NCI-H2029 treated with DMSO at 0.1 percent for 48 hours (cell line): ENCODE results near the gene CPA5.

Source experiments
- DNase-seq: peaks from one replicate; lab custom pipeline; 2025; lab: John Stamatoyannopoulos, UW

Gene CPA5

GRCh38 chr7:130397051-130397757 lies 52.6 kb downstream of the CPA5 start:
- no peak for DNase-seq

- no peak for DNase-seq
Measured at GRCh38 chr7:130397758-130398073, 53.1 kb downstream of the CPA5 start.

GRCh38 chr7:130398526-130399090 lies 54.0 kb downstream of the CPA5 start:
- no peak for DNase-seq

- DNase-seq = no peak
Measured at GRCh38 chr7:130400120-130400572, 55.5 kb downstream of the CPA5 start.

GRCh38 chr7:130401101-130401500 lies 56.5 kb downstream of the CPA5 start:
- DNase-seq = no peak

- no peak for DNase-seq
Measured at GRCh38 chr7:130401578-130401977, 57.0 kb downstream of the CPA5 start.

GRCh38 chr7:130405003-130405402 lies 60.4 kb downstream of the CPA5 start:
- no peak for DNase-seq

GRCh38 chr7:130409067-130409711 lies 64.6 kb downstream of the CPA5 start:
- no peak for DNase-seq

GRCh38 chr7:130409712-130410072 lies 65.1 kb downstream of the CPA5 start:
- DNase-seq = no peak

- DNase-seq = no peak
Measured at GRCh38 chr7:130410868-130411541, 66.4 kb downstream of the CPA5 start.

GRCh38 chr7:130413201-130413600 lies 68.6 kb downstream of the CPA5 start:
- no peak for DNase-seq

- no peak for DNase-seq
Measured at GRCh38 chr7:130415006-130415405, 70.4 kb downstream of the CPA5 start.

- no peak for DNase-seq
Measured at GRCh38 chr7:130417213-130417612, 72.6 kb downstream of the CPA5 start.

- no peak for DNase-seq
Measured at GRCh38 chr7:130418306-130418705, 73.7 kb downstream of the CPA5 start.
